K562 treated with DMSO at 1 percent for 24 hours (cell line): Measurements from ENCODE around the gene AGER. TPM values are rescaled to one million over a fixed set of nuclear protein-coding genes. Genes with fewer than 3 reads are reported as not detected.

Experiments
- total RNA-seq: library from RNA; unstranded; fragments of 300-600 nt; gene quantifications from 2 replicates; pipeline ENCODE4 v1.2.3, GENCODE V29; 2022; ENCODE audit warnings: low read depth; ENCODE audit not compliant: insufficient read depth

Gene AGER
- total RNA-seq: 4.7 and 8.9 TPM in 2 replicates

GRCh38 chr6:32184084-32184640 lies at the start of gene AGER:
AGER (minus strand) TSS chr6:32184253; CDS start chr6:32184222, 31 bp downstream.

GRCh38 chr6:32223258-32224235 lies 39.5 kb upstream of the AGER start, which contains the start of gene NOTCH4:
NOTCH4 (minus strand) TSS chr6:32224067; CDS start chr6:32223928, 139 bp downstream.

GRCh38 chr6:32192608-32193039 lies 8.6 kb upstream of the AGER start, which contains the start of gene GPSM3:
GPSM3 (minus strand) TSS chr6:32192643; CDS start chr6:32192513, 130 bp downstream.

GRCh38 chr6:32190054-32190851 lies 6.2 kb upstream of the AGER start, which contains the start of gene PBX2:
PBX2 (minus strand) TSS chr6:32190202; CDS start chr6:32189915, 287 bp downstream.

GRCh38 chr6:32177788-32178546 lies 6.1 kb downstream of the AGER start, which contains the start of gene RNF5:
RNF5 (plus strand) TSS chr6:32178405; CDS start chr6:32178512, 107 bp downstream.

GRCh38 chr6:32175711-32176475 lies 8.2 kb downstream of the AGER start, which contains the start of gene AGPAT1:
AGPAT1 (minus strand) TSS chr6:32176084; CDS start chr6:32171496, 4,588 bp downstream.

GRCh38 chr6:32164295-32164694 lies 19.8 kb downstream of the AGER start, which contains the start of gene EGFL8:
EGFL8 (plus strand) TSS chr6:32164595; CDS start chr6:32166166, 1,571 bp downstream.

GRCh38 chr6:32153564-32154513 lies 30.2 kb downstream of the AGER start, which contains the start of gene PPT2:
PPT2 (plus strand) TSS chr6:32154141; CDS start chr6:32154595, 454 bp downstream.

GRCh38 chr6:32151863-32152768 lies 31.9 kb downstream of the AGER start, which contains the start of gene PRRT1:
PRRT1 (minus strand) TSS chr6:32151939; CDS start chr6:32151827, 112 bp downstream.

Other genes starting within 250 kb of the AGER start
- 2.5 and 2.8 TPM in 2 replicates for gene CFB, start 238.2 kb downstream of the AGER start, total RNA-seq
- 120 and 122 TPM in 2 replicates for gene NELFE, start 225.3 kb downstream of the AGER start, total RNA-seq
- gene SKIC2, start 225.1 kb downstream of the AGER start, total RNA-seq: 75.7 and 86.4 TPM in 2 replicates
- 23.3 and 24.2 TPM in 2 replicates for gene DXO, start 212.1 kb downstream of the AGER start, total RNA-seq
- gene C4A, start 202.2 kb downstream of the AGER start, total RNA-seq: 4.4 and 5.0 TPM in 2 replicates
- 3.8 and 7.6 TPM in 2 replicates for gene C4B, start 169.5 kb downstream of the AGER start, total RNA-seq
- gene CYP21A2, start 145.8 kb downstream of the AGER start, total RNA-seq: 0.49 and 1.4 TPM in 2 replicates
- gene TNXB, start 74.9 kb downstream of the AGER start, total RNA-seq: 23.0 and 27.2 TPM in 2 replicates
- 120 and 121 TPM in 2 replicates for gene ATF6B, start 56.0 kb downstream of the AGER start, total RNA-seq
- 19.9 and 22.7 TPM in 2 replicates for gene FKBPL, start 54.0 kb downstream of the AGER start, total RNA-seq
- gene PRRT1, start 32.3 kb downstream of the AGER start, total RNA-seq: 7.6 and 8.4 TPM in 2 replicates
- gene PPT2, start 30.1 kb downstream of the AGER start, total RNA-seq: 38.4 and 44.1 TPM in 2 replicates
- 10.0 and 12.0 TPM in 2 replicates for gene EGFL8, start 19.7 kb downstream of the AGER start, total RNA-seq
- 167 and 178 TPM in 2 replicates for gene AGPAT1, start 8.2 kb downstream of the AGER start, total RNA-seq
- gene RNF5, start 5.8 kb downstream of the AGER start, total RNA-seq: 253 and 277 TPM in 2 replicates
- gene PBX2, start 5.9 kb upstream of the AGER start, total RNA-seq: 76.1 and 79.7 TPM in 2 replicates
- 61.3 and 66.5 TPM in 2 replicates for gene GPSM3, start 8.4 kb upstream of the AGER start, total RNA-seq
- gene NOTCH4, start 39.8 kb upstream of the AGER start, total RNA-seq: 2.8 and 2.9 TPM in 2 replicates
- gene TSBP1, start 187.7 kb upstream of the AGER start, total RNA-seq: not detected in 2 replicates
- not detected in 2 replicates for gene BTNL2, start 222.9 kb upstream of the AGER start, total RNA-seq